Measurements from ENCODE around the gene SLC52A1.
"Not testable (repeated sequence)": the region's sequence is repeated elsewhere in the genome, so short reads cannot be mapped to it uniquely, and the experiment has no call there.

SLC52A1 gene

GRCh38 chr17:5035315-5035714 is at the start of gene SLC52A1:
Gene SLC52A1 (minus strand): TSS chr17:5035426. CDS start chr17:5034606, 820 bp downstream.
- DNase-seq, result no peak

GRCh38 chr17:5080591-5080990 is 45.4 kb upstream of the SLC52A1 start:
- no peak for DNase-seq

- peak; percentile 70 to 84 for DNase-seq
Observed at GRCh38 chr17:5078106-5079028, 43.1 kb upstream of the SLC52A1 start, which contains the start of gene ZFP3. Gene ZFP3 (plus strand): TSS chr17:5078467. CDS start chr17:5091505, 13,038 bp downstream.

- DNase-seq, result no peak
Observed at GRCh38 chr17:5077781-5078105, 42.5 kb upstream of the SLC52A1 start.

- DNase-seq, result not testable (repeated sequence)
Observed at GRCh38 chr17:5077275-5077674, 42.0 kb upstream of the SLC52A1 start.

GRCh38 chr17:5075472-5075871 is 40.2 kb upstream of the SLC52A1 start:
- not testable (repeated sequence) for DNase-seq

GRCh38 chr17:5069724-5070123 is 34.5 kb upstream of the SLC52A1 start:
- DNase-seq, result no peak

GRCh38 chr17:5068236-5068635 is 33.0 kb upstream of the SLC52A1 start:
- no peak for DNase-seq

- DNase-seq, result no peak
Observed at GRCh38 chr17:5065227-5065744, 30.1 kb upstream of the SLC52A1 start.

- no peak for DNase-seq
Observed at GRCh38 chr17:5055543-5055942, 20.3 kb upstream of the SLC52A1 start.

GRCh38 chr17:5050278-5050677 is 15.1 kb upstream of the SLC52A1 start:
- DNase-seq, result no peak

GRCh38 chr17:5049314-5049841 is 14.2 kb upstream of the SLC52A1 start:
- peak; percentile 22 to 50 for DNase-seq

GRCh38 chr17:5047446-5047845 is 12.2 kb upstream of the SLC52A1 start:
- no peak for DNase-seq

GRCh38 chr17:5045496-5045895 is 10.3 kb upstream of the SLC52A1 start:
- DNase-seq, result no peak

- no peak for DNase-seq
Observed at GRCh38 chr17:5044630-5045029, 9.4 kb upstream of the SLC52A1 start.

GRCh38 chr17:5043524-5043923 is 8.3 kb upstream of the SLC52A1 start:
- no peak for DNase-seq

- DNase-seq, result peak in 1 of 2 experiments; percentile 44
Observed at GRCh38 chr17:5042157-5043022, 7.2 kb upstream of the SLC52A1 start.

GRCh38 chr17:5034651-5035050 is 575 bp downstream of the SLC52A1 start:
- no peak for DNase-seq

- no peak for DNase-seq
Observed at GRCh38 chr17:5034063-5034462, 1.2 kb downstream of the SLC52A1 start.

GRCh38 chr17:5033352-5034015 is 1.7 kb downstream of the SLC52A1 start:
- DNase-seq, result no peak

- no peak for DNase-seq
Observed at GRCh38 chr17:5032865-5033264, 2.4 kb downstream of the SLC52A1 start.

GRCh38 chr17:5031365-5032082 is 3.7 kb downstream of the SLC52A1 start:
- DNase-seq, result peak; percentile 84 to 86
